GM23338 (cell line): ENCODE results near the gene EPHB2.

Experiments used
- CREB1 ChIP-seq: fragments of 250-450 bp; sonication (Bioruptor Pico); IDR thresholded peaks from 2 replicates; pipeline ENCODE4 v1.5.0; 2020; ENCODE audit warnings: low read depth, mild to moderate bottlenecking, moderate library complexity
- EZH2 ChIP-seq: fragments of 200-600 bp; sonication (generic); IDR thresholded peaks from one replicate; pipeline ENCODE4 v1.8.0; 2017; ENCODE audit warnings: antibody characterized with exemption, mild to moderate bottlenecking, low read depth; ENCODE audit not compliant: unreplicated experiment
- EZH2phosphoT487 ChIP-seq: fragments of 200-600 bp; sonication (generic); IDR thresholded peaks from one replicate; pipeline ENCODE4 v1.8.1; 2018; ENCODE audit warnings: antibody characterized with exemption; ENCODE audit not compliant: unreplicated experiment
- JUNB ChIP-seq: IDR thresholded peaks from one replicate; pipeline ENCODE4 v1.6.1; 2016; ENCODE audit warnings: antibody characterized with exemption; ENCODE audit not compliant: unreplicated experiment
- POLR2AphosphoS5 ChIP-seq: IDR thresholded peaks from 2 replicates; pipeline ENCODE4 v1.6.1; 2016; ENCODE audit warnings: antibody characterized with exemption, low read depth
- STAT1 ChIP-seq: IDR thresholded peaks from one replicate; pipeline ENCODE4 v1.6.1; 2016; ENCODE audit warnings: antibody characterized with exemption; ENCODE audit not compliant: unreplicated experiment
- ZNF114 ChIP-seq: fragments of 250-450 bp; sonication (Bioruptor Pico); IDR thresholded peaks from 2 replicates; pipeline ENCODE4 v1.5.0; 2020; ENCODE audit warnings: mild to moderate bottlenecking, moderate library complexity
- TF ChIP-seq, protein P1 (sequence below), 2 experiments: fragments of 200-600 bp in 1 of 2; sonication (generic) in 1 of 2; conservative IDR thresholded peaks; 2 replicates each; pipeline versions ENCODE4 v1.5.1 to v1.6.1; 2016 to 2017; ENCODE audit warnings: antibody characterized with exemption in 2 of 2, low read depth in 2 of 2, mild to moderate bottlenecking in 2 of 2, moderate library complexity in 1 of 2
- TF ChIP-seq, protein P2 (sequence below): IDR thresholded peaks from 2 replicates; pipeline ENCODE4 v1.6.1; 2016; ENCODE audit warnings: antibody characterized with exemption
- TF ChIP-seq, protein P3 (sequence below): IDR thresholded peaks from one replicate; pipeline ENCODE4 v1.6.1; 2018; ENCODE audit warnings: antibody characterized with exemption; ENCODE audit not compliant: unreplicated experiment

DNA sequence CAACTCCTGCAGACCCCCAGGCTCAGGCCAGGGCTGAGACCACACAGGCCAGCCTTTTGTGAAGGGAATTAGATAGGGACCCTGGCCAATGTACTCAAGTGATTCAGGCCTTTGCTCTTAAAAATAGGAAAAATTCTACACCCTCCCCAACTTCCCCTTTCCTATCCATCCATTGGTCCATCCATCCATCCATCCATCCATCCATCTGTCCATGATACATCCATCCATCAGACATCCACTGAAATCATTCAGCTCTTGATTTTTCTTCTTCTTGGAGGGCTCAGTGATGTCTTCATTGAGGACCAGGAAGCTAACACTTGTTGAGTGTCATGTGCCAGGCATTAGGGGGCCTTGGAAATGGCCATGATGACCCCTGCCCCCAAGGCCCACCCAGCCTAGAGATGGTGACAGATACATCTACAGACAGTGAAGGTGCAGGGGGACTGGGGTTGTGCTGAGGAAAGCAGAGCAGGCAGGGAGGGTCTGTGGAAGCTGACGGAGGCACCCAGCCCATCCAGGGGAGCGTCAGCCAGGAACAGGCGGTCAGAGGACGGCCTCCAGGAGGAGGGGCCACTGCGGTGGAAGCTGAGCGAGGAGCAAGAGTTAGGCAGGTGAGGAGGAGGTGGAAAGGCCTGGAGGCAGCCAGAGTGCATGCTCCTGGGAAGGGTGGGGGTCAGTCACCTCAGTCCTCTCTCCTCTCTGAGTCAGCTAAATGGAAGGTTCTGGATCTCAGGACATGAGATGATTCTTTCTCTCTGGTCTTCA, 81.9 kb downstream of the EPHB2 start:
- TF ChIP-seq, protein P1, sequence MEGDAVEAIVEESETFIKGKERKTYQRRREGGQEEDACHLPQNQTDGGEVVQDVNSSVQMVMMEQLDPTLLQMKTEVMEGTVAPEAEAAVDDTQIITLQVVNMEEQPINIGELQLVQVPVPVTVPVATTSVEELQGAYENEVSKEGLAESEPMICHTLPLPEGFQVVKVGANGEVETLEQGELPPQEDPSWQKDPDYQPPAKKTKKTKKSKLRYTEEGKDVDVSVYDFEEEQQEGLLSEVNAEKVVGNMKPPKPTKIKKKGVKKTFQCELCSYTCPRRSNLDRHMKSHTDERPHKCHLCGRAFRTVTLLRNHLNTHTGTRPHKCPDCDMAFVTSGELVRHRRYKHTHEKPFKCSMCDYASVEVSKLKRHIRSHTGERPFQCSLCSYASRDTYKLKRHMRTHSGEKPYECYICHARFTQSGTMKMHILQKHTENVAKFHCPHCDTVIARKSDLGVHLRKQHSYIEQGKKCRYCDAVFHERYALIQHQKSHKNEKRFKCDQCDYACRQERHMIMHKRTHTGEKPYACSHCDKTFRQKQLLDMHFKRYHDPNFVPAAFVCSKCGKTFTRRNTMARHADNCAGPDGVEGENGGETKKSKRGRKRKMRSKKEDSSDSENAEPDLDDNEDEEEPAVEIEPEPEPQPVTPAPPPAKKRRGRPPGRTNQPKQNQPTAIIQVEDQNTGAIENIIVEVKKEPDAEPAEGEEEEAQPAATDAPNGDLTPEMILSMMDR (conservative IDR thresholded peaks at IDR 0.05; ENCODE audit: low read depth in 2 of 2), result no peak
- TF ChIP-seq EZH2, result no peak
- no peak for TF ChIP-seq EZH2phosphoT487
- TF ChIP-seq, protein P2, sequence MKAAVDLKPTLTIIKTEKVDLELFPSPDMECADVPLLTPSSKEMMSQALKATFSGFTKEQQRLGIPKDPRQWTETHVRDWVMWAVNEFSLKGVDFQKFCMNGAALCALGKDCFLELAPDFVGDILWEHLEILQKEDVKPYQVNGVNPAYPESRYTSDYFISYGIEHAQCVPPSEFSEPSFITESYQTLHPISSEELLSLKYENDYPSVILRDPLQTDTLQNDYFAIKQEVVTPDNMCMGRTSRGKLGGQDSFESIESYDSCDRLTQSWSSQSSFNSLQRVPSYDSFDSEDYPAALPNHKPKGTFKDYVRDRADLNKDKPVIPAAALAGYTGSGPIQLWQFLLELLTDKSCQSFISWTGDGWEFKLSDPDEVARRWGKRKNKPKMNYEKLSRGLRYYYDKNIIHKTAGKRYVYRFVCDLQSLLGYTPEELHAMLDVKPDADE, result no peak
- no peak for TF ChIP-seq CREB1
- TF ChIP-seq ZNF114 (CRISPR knock-in tag), result no peak
- TF ChIP-seq JUNB, result no peak
- TF ChIP-seq, protein P3, sequence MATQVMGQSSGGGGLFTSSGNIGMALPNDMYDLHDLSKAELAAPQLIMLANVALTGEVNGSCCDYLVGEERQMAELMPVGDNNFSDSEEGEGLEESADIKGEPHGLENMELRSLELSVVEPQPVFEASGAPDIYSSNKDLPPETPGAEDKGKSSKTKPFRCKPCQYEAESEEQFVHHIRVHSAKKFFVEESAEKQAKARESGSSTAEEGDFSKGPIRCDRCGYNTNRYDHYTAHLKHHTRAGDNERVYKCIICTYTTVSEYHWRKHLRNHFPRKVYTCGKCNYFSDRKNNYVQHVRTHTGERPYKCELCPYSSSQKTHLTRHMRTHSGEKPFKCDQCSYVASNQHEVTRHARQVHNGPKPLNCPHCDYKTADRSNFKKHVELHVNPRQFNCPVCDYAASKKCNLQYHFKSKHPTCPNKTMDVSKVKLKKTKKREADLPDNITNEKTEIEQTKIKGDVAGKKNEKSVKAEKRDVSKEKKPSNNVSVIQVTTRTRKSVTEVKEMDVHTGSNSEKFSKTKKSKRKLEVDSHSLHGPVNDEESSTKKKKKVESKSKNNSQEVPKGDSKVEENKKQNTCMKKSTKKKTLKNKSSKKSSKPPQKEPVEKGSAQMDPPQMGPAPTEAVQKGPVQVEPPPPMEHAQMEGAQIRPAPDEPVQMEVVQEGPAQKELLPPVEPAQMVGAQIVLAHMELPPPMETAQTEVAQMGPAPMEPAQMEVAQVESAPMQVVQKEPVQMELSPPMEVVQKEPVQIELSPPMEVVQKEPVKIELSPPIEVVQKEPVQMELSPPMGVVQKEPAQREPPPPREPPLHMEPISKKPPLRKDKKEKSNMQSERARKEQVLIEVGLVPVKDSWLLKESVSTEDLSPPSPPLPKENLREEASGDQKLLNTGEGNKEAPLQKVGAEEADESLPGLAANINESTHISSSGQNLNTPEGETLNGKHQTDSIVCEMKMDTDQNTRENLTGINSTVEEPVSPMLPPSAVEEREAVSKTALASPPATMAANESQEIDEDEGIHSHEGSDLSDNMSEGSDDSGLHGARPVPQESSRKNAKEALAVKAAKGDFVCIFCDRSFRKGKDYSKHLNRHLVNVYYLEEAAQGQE, result no peak
- TF ChIP-seq POLR2AphosphoS5, result no peak
- no peak for TF ChIP-seq STAT1
